ENCODE measurements around the gene SPIRE2.

DNA sequence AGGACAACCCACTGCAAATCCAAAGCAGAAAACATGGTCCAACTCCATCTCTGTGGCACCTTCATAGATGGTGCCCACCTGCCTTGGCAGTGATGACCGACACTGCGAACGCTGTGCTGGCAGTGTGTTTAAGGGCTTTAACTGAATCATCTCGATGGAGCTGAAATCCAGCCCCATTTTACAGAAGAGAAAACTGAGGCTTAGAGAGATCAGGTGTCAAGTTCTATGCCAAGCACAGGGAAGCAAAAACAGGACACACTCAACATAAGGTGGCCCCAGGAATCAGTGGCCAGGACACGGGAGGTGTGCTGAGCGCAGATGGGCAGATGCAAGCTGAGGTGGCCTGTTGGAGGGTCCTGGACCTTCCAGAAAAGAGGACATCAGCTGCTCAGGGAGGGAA, 34.5 kb downstream of the SPIRE2 start:
- no peak for TF ChIP-seq POLR2A (IDR thresholded peaks at IDR 0.05; ENCODE audit: low read length)
- TF ChIP-seq GATA1 (IDR thresholded peaks at IDR 0.05; ENCODE audit: low read depth, low read length), result no peak
